ENCODE data around the gene AGPAT4. TPM values are rescaled to one million over a fixed set of nuclear protein-coding genes. Genes with fewer than 3 reads are reported as not detected.
A peak's percentile ranks its signal among the peaks of the same experiment; 100 is the strongest.

Gene AGPAT4
- total RNA-seq, 4 donors from 2014 or later = 0.53 to 11.6 (median 3.3) TPM

GRCh38 chr6:161191671-161192070 is 82.2 kb downstream of the AGPAT4 start:
- Histone ChIP-seq H3K9me3 (no peaks in the 10 kb centered on the region), H3K4me3 (no peak overlapping the region), H3K27me3 (no peaks in the 10 kb centered on the region), H3K36me3 (no peaks in the 10 kb centered on the region), H3K27ac (no peak overlapping the region), H3K4me1 (no peaks in the 10 kb centered on the region)
- no peak for DNase-seq
- no peak for TF ChIP-seq CTCF (IDR thresholded peaks at IDR 0.05)
- no peak for TF ChIP-seq POLR2A (IDR thresholded peaks at IDR 0.05)

- Histone ChIP-seq H3K27me3 (no peaks in the 10 kb centered on the region), H3K4me1 (no peaks in the 10 kb centered on the region), H3K36me3 (no peaks in the 10 kb centered on the region), H3K27ac (no peak overlapping the region), H3K9me3 (no peaks in the 10 kb centered on the region), H3K4me3 (no peak overlapping the region)
- TF ChIP-seq POLR2A (IDR thresholded peaks at IDR 0.05) (no peak), CTCF (IDR thresholded peaks at IDR 0.05) (no peak)
- no peak for DNase-seq
Observed at GRCh38 chr6:161191007-161191406, 82.9 kb downstream of the AGPAT4 start.

GRCh38 chr6:161189891-161190290 is 84.0 kb downstream of the AGPAT4 start:
- Histone ChIP-seq H3K9me3 (no peaks in the 10 kb centered on the region), H3K36me3 (no peaks in the 10 kb centered on the region), H3K27me3 (no peaks in the 10 kb centered on the region), H3K27ac (no peak overlapping the region), H3K4me3 (no peak overlapping the region), H3K4me1 (no peaks in the 10 kb centered on the region)
- TF ChIP-seq POLR2A (IDR thresholded peaks at IDR 0.05) (no peak), CTCF (IDR thresholded peaks at IDR 0.05) (no peak)
- DNase-seq = no peak

- no peaks in the 10 kb centered on the region for H3K4me1 ChIP-seq
- no peaks in the 10 kb centered on the region for H3K36me3 ChIP-seq
- no peaks in the 10 kb centered on the region for H3K9me3 ChIP-seq
- TF ChIP-seq CTCF (IDR thresholded peaks at IDR 0.05) = no peak
- no peak for TF ChIP-seq POLR2A (IDR thresholded peaks at IDR 0.05)
- H3K27me3 ChIP-seq = no peaks in the 10 kb centered on the region
- no peak overlapping the region for H3K4me3 ChIP-seq
- H3K27ac ChIP-seq = no peak overlapping the region
- DNase-seq = no peak
Observed at GRCh38 chr6:161188547-161189465, 85.1 kb downstream of the AGPAT4 start.

- Histone ChIP-seq H3K27ac (no peak overlapping the region), H3K27me3 (no peaks in the 10 kb centered on the region), H3K4me1 (no peaks in the 10 kb centered on the region), H3K36me3 (no peaks in the 10 kb centered on the region), H3K4me3 (no peak overlapping the region), H3K9me3 (no peaks in the 10 kb centered on the region)
- peak in 1 of 3 donors; percentile 58 for DNase-seq
- no peak for TF ChIP-seq POLR2A (IDR thresholded peaks at IDR 0.05)
- TF ChIP-seq CTCF (IDR thresholded peaks at IDR 0.05) = no peak
Observed at GRCh38 chr6:161186173-161186769, 87.6 kb downstream of the AGPAT4 start.
